GM12873 (cell line): ENCODE measurements around the gene RAD17.

ENCODE experiments used
- TF ChIP-seq, protein P1 (sequence below): IDR thresholded peaks from 2 replicates; pipeline ENCODE4 v1.5.1; 2012; ENCODE audit warnings: low read depth, mild to moderate bottlenecking, moderate library complexity, low read length, control low read depth; ENCODE audit not compliant: insufficient read depth; ENCODE audit errors: missing control alignments

Gene RAD17

GRCh38 chr5:69449511-69449910, 79.9 kb downstream of the RAD17 start:
- TF ChIP-seq, protein P1, sequence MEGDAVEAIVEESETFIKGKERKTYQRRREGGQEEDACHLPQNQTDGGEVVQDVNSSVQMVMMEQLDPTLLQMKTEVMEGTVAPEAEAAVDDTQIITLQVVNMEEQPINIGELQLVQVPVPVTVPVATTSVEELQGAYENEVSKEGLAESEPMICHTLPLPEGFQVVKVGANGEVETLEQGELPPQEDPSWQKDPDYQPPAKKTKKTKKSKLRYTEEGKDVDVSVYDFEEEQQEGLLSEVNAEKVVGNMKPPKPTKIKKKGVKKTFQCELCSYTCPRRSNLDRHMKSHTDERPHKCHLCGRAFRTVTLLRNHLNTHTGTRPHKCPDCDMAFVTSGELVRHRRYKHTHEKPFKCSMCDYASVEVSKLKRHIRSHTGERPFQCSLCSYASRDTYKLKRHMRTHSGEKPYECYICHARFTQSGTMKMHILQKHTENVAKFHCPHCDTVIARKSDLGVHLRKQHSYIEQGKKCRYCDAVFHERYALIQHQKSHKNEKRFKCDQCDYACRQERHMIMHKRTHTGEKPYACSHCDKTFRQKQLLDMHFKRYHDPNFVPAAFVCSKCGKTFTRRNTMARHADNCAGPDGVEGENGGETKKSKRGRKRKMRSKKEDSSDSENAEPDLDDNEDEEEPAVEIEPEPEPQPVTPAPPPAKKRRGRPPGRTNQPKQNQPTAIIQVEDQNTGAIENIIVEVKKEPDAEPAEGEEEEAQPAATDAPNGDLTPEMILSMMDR = no peak

- TF ChIP-seq, protein P1 = no peak
These were observed 80.5 kb downstream of the RAD17 start for GRCh38 chr5:69450116-69450515.

DNA sequence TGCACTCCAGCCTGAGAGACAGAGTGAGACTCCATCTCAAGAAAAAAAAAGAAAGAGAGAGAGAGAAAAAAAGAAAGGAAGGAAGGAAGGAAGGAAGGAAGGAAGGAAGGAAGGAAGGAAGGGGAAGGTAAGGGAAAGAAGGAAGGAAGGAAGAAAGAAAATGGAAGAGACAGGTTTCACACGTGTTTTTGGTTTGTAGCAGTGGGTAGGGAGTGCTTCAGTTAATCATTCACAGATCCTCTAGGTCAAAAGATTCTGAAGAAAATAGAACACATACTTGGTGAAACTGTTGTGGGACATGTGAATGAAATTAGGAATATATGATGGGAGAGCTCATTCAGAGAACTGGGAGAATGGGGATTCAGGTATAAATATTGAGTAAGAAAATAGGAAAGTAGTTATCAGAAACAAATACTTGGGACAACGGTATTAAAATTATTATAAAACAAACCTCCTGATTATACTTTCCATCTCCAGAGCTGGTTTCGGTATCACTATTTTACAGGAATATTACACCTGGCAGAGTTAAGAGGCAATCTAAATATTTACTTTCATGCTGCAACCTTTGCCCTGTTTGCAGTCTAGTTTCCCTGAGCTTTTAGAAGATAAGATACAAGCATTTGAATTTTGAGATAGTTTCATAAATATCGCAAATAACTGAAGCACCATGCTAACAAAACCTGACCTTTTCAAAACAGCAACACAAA, 82.5 kb downstream of the RAD17 start:
- TF ChIP-seq, protein P1 = no peak

DNA sequence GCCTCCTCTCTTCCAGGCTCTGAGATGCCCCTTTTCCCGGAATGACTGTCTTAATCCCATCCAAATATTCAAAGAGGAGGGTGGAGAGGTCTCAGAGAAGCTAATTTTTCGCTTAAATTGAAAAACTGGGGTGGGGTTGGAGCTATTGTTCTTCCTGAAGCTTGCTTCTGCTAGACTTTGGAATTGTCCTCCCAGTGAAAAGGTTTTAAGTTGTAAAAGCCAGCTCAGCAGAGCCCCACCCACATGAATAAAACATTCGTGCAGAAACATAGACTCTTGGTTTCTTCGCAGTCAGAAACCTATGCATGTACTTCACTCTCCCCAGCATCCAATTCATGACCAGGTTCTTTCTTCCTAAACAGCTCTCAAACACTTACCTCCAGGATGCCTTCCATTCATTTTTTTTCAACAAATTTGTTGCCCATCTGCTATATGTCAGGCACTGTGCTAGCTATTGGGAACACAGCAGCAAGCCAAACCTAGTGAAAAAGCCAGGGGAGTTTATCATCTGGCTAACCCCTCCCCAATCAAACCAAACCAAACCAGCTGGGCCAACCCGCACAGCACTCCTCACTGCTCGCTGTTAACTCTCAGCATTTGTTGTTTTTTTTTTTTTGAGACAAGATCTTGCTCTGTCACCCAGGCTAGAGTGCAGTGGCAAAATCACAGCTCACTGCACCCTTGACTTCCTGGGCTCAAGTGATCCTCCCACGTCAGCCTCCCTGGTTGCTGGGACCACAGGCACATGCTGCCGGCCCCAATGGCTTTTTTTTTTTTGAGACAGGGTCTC, 85.0 kb downstream of the RAD17 start:
- TF ChIP-seq, protein P1 = no peak

DNA sequence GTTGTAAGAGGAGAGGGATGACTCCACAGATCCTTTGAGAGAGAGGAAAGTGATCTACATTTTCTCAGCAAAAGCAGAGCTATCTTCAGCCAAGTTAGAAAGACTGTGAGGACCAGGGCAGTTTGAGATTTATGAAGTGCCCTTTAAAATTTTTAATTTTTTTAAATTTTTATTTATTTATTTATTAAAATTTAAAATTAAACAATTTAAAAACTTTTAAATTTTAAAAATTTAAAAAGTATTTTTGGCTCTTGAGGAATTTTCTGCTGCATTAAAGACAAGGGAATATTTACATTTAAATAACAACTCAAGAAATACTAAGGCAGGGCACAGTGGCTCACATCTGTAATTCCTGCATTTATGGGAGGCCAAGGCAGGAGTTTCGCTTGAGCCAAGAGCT, 92.6 kb downstream of the RAD17 start:
- TF ChIP-seq, protein P1 = no peak
